Naive thymus-derived CD4-positive, alpha-beta T cell (primary cell): ENCODE results near the gene SOX12. TPM values are rescaled to one million over a fixed set of nuclear protein-coding genes. Genes with fewer than 3 reads are reported as not detected.

Experiments
- ATAC-seq: fragments of 150-1000 bp; cut with Tn5 transposase; 2 replicates; pipeline ENCODE4 v1.10.0; 2021; ENCODE audit warnings: mild to moderate bottlenecking, moderate library complexity
- CTCF ChIA-PET: fragments of 350-600 bp; sonication (Branson Sonifier 250); formaldehyde crosslinking; loops from one replicate; lab custom pipeline; 2021; ENCODE audit warnings: antibody characterized with exemption; lab: Charles Lee
- POLR2A ChIA-PET: fragments of 350-600 bp; sonication (Branson Sonifier 250); formaldehyde crosslinking; loops from one replicate; lab custom pipeline; 2021; ENCODE audit warnings: antibody characterized with exemption, inconsistent platforms; lab: Charles Lee
- DNase-seq, 9 donors: peaks; one replicate each; pipeline versions ENCODE4 v3.0.0 to v3.0.0-alpha.2; 2020 to 2022; ENCODE audit warnings: mixed read lengths in 1 of 9
- H3K27ac ChIP-seq: one replicate; pipeline ENCODE4 v1.7.0; 2013; ENCODE audit warnings: mild to moderate bottlenecking, low read depth, low read length, moderate library complexity
- H3K27me3 ChIP-seq, 2 donors: one replicate each; pipeline ENCODE4 v1.7.0; 2013; ENCODE audit warnings: low read length in 2 of 2, mild to moderate bottlenecking in 2 of 2, moderate library complexity in 2 of 2; ENCODE audit not compliant: control insufficient read depth in 2 of 2, insufficient read depth in 2 of 2
- H3K36me3 ChIP-seq, 3 experiments: 1 replicate in 2 of 3; 2 replicates in 1 of 3; pipeline ENCODE4 v1.7.0; 2013; ENCODE audit warnings: low read length in 3 of 3, mild to moderate bottlenecking in 3 of 3, moderate library complexity in 1 of 3; ENCODE audit not compliant: insufficient read depth in 3 of 3, control insufficient read depth in 2 of 3
- H3K4me1 ChIP-seq, 2 donors: one replicate each; pipeline ENCODE4 v1.7.0; 2013; ENCODE audit warnings: low read length in 2 of 2, mild to moderate bottlenecking in 2 of 2, moderate library complexity in 1 of 2; ENCODE audit not compliant: control insufficient read depth in 2 of 2, insufficient read depth in 2 of 2
- H3K4me3 ChIP-seq: 2 replicates; pipeline ENCODE4 v1.7.0; 2013; ENCODE audit warnings: mild to moderate bottlenecking, low read length
- H3K9me3 ChIP-seq, 3 experiments: 1 replicate in 2 of 3; 2 replicates in 1 of 3; pipeline ENCODE4 v1.7.0; 2013; ENCODE audit warnings: low read length in 3 of 3; ENCODE audit not compliant: control insufficient read depth in 2 of 3
- H3K27ac Mint-ChIP-seq, 9 donors: one replicate each; pipeline ENCODE4 v1.8.0; 2020 to 2022; ENCODE audit warnings: mixed read lengths in 9 of 9, mild to moderate bottlenecking in 8 of 9, moderate library complexity in 5 of 9, inconsistent platforms in 2 of 9
- H3K27me3 Mint-ChIP-seq, 5 donors: one replicate each; pipeline ENCODE4 v1.8.0; 2021 to 2022; ENCODE audit warnings: mixed read lengths in 5 of 5, mild to moderate bottlenecking in 1 of 5
- H3K36me3 Mint-ChIP-seq, 5 donors: one replicate each; pipeline ENCODE4 v1.8.0; 2020 to 2022; ENCODE audit warnings: mixed read lengths in 5 of 5, mild to moderate bottlenecking in 3 of 5, inconsistent platforms in 1 of 5
- H3K4me1 Mint-ChIP-seq, 7 donors: one replicate each; pipeline ENCODE4 v1.8.0; 2020 to 2022; ENCODE audit warnings: mixed read lengths in 7 of 7, mild to moderate bottlenecking in 3 of 7, inconsistent platforms in 1 of 7
- H3K4me3 Mint-ChIP-seq, 10 donors: one replicate each; pipeline ENCODE4 v1.8.0; 2020 to 2022; ENCODE audit warnings: mild to moderate bottlenecking in 10 of 10, mixed read lengths in 10 of 10, moderate library complexity in 6 of 10, inconsistent platforms in 2 of 10
- H3K9me3 Mint-ChIP-seq, 11 donors: one replicate each; pipeline ENCODE4 v1.8.0; 2020 to 2022; ENCODE audit warnings: mixed read lengths in 11 of 11, mild to moderate bottlenecking in 4 of 11, inconsistent platforms in 1 of 11, moderate library complexity in 1 of 11
- intact Hi-C, 2 donors: fragments of 100-400 bp; cut with micrococcal nuclease; formaldehyde crosslinking; loops; one replicate each; pipeline ENCODE4 v1.15.1; 2023
- polyA plus RNA-seq, 2 donors: library from polyadenylated mRNA; unstranded; fragments of 300-500 nt; fragmentation: Illumina TruSeq; gene quantifications; one replicate each; pipeline ENCODE4 v1.2.3, GENCODE V29; 2021
- total RNA-seq, 6 experiments: library from RNA in 5 of 6; stranded (reverse) in 5 of 6; gene quantifications; 1 replicate in 5 of 6; 2 replicates in 1 of 6; pipeline ENCODE4 v1.2.3 and lab custom pipeline; 2021 to 2026

The SOX12 gene
- 10 to 100 TPM in 3 of 5 experiments, 1 to 10 TPM in 2; 4.6 to 15.1 (median 12.3) TPM for total RNA-seq
- polyA plus RNA-seq: 1 to 10 TPM in 1 of 2 donors, under 1 TPM in 1; 0.89 to 1.3 TPM
- 8.9 reads per million, percentile 33 among the genes with 10 or more reads in this experiment for total RNA-seq (lab: John Stamatoyannopoulos, UW)

DNA sequence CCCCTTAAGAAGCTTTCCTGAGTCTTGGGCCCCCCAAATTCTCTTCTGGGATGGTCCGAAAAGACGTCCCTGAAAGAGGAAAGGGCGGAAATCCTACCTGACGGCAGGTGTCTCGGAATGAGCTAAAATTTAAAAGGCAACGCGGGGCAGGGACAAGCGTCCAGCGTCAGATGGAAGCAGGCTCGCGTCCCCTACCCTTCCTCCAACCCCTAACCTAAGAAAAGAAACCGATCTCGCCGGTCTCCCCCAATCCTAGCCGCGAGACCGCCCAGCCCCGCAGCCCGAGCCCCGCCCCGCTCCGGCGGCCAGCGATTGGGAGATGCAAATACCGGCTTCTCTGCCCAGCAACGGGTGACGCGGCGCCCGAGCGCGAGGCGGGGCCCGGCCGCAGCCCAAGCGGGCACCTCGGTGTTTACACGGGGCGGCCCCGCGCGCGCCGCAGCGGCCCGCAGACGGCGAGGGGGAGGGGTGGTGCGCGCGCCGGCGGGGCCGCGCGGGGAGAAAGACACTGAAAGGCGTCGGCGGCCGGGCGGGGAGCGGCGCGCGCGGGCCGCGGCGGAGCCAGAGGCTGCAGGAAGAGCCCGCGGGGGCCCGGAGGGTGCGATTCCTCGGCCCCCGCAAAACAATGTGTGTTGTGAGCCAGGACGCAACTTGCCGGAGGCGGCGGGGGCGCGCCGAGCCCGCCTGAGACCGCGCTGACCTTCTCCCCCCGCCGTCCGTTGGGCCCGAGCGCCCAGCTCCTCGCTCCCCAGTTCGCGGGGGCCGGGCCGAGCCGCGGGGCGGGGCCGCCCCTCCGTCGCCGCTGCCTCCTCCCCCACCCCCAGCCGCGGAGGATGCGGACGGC is at the start of gene SOX12:
Gene SOX12, plus strand, starts transcription at position 508 of the 844 bp plus-strand sequence. CDS start 373 bp downstream, outside the sequence.
- H3K4me3 ChIP-seq: peak within 1 kb of the TSS; percentile 80
- Mint-ChIP-seq H3K4me3 (peak within 1 kb of the TSS; percentile 88 to 97 (median 94)), H3K27ac (peak within 1 kb of the TSS; percentile 84 to 96 (median 94)), H3K4me1 (peaks cover 7 to 28% (median 24%) of the 10 kb centered on the region in 7 donors), H3K27me3 (peaks cover 0 to 8% (median 0%) of the 10 kb centered on the region in 5 donors), H3K9me3 (peaks cover 0 to 2% (median 0%) of the 10 kb centered on the region in 11 donors), H3K36me3 (no peaks in the 10 kb centered on the region)
- peak within 1 kb of the TSS; percentile 82 for H3K27ac ChIP-seq
- intact Hi-C loops: loop anchor here (1.0 to 10.0 kb wide), 5 partner anchors 15 to 1780 kb away; partner anchors contain the start of genes C20orf96 (in 1 of the 2), CSNK2A1 (in 1 of the 2), STK35 (in 1 of the 2) and ZCCHC3 (in 1 of the 2)
- ChIA-PET POLR2A (interaction anchor here (0.7 to 6.3 kb wide), 8 partner anchors 12 to 99 kb away, joined by 3 to 74 read pairs (median 4); partner anchors contain the start of gene ZCCHC3), CTCF (interaction anchor here (1.0 kb wide), 1 partner anchor 17 kb away, joined by 3 read pairs; no protein-coding TSS in a partner anchor)
- peaks cover 7 to 9% of the 10 kb centered on the region in 2 donors for H3K4me1 ChIP-seq
- ATAC-seq: peak; percentile 84
- peak; percentile 92 to 99 (median 94) for DNase-seq
- no peaks in the 10 kb centered on the region for H3K9me3 ChIP-seq
- no peaks in the 10 kb centered on the region for H3K36me3 ChIP-seq
- H3K27me3 ChIP-seq: no peaks in the 10 kb centered on the region

DNA sequence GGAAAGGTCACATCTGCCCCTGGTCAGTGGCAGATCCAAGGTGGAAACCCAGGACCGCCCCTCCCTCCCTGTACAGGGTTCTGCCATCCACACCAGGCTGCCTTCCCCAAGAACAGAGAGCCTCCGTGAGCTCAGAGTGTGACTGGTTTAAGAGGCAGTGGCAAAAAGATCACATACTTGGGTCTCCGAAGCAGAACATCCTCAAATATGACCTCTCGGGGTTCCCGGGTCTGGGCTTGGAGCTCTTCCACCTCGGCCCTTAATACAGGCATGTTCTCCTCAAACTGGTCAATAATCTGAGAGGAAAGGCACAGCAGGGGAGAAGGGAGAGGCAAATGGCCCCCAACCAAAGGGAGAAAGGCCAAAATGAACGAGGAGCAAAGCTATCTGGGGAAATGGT is 49.6 kb upstream of the SOX12 start:
- peak overlapping the region in 1 of 9 donors; percentile 23 for H3K27ac Mint-ChIP-seq
- Histone ChIP-seq H3K9me3 (no peaks in the 10 kb centered on the region), H3K4me3 (no peak overlapping the region), H3K4me1 (no peaks in the 10 kb centered on the region), H3K27me3 (no peaks in the 10 kb centered on the region), H3K27ac (no peak overlapping the region), H3K36me3 (peaks cover 0 to 12% (median 5%) of the 10 kb centered on the region in 3 experiments)
- intact Hi-C loops: no loop called here
- H3K36me3 Mint-ChIP-seq: peaks cover 0 to 33% (median 10%) of the 10 kb centered on the region in 5 donors
- H3K4me3 Mint-ChIP-seq: no peak overlapping the region
- ChIA-PET CTCF (interaction anchor here (0.7 kb wide), 1 partner anchor 14 kb away, joined by 3 read pairs; no protein-coding TSS in a partner anchor), POLR2A (no interaction called here)
- DNase-seq (peak in 1 of 9 donors; percentile 13), ATAC-seq (no peak)
- H3K9me3 Mint-ChIP-seq: peaks cover 0 to 2% (median 0%) of the 10 kb centered on the region in 11 donors
- no peaks in the 10 kb centered on the region for H3K4me1 Mint-ChIP-seq
- no peaks in the 10 kb centered on the region for H3K27me3 Mint-ChIP-seq

DNA sequence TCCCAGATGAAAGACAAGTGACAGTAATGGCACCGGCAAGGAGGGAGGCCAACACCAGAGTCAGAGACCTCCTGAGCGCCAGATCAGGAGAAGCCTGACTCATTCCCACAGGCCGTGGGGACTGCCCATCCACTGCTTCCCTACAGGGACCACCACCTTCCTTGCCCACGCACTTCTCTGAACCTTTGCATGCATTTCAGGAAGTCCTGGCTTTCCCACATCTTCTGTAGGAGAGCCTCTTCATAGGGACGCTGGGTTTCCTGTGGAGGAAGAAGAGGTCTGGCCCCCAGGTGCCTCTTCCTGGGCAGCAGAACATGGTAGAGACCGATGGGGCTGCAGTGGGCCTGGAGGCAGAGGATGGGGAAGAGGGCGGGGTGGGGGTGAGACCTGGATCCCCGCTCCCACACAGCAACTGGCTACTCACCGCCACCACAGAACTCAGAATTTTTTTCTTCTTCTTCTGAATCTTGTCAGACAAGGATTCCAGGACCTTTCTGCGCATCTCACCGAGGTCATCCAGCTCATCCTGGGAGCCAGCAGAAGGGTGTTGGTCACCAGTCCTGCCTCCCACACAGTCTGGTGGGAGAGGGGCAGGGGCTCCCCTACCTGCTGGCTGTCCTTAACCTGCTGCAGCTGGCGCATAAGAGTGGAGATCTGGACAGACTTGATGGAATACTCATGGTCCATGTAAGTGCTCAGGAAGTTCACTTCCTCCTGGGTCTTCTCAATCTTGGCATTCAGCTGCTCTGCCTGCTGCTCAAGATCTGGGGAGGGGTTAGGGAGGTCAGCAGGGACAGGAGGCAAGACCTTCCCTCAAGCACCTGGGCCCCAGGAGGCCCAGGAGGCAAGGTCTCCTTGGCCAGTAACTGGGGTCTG is 48.5 kb upstream of the SOX12 start:
- H3K36me3 ChIP-seq: peaks cover 0 to 12% (median 5%) of the 10 kb centered on the region in 3 experiments
- no peaks in the 10 kb centered on the region for H3K27me3 Mint-ChIP-seq
- H3K4me1 ChIP-seq: no peaks in the 10 kb centered on the region
- ChIA-PET CTCF (no interaction called here), POLR2A (no interaction called here)
- no peaks in the 10 kb centered on the region for H3K9me3 ChIP-seq
- H3K9me3 Mint-ChIP-seq: peaks cover 0 to 2% (median 0%) of the 10 kb centered on the region in 11 donors
- H3K4me3 ChIP-seq: no peak overlapping the region
- intact Hi-C loops: no loop called here
- H3K27me3 ChIP-seq: no peaks in the 10 kb centered on the region
- ATAC-seq (no peak), DNase-seq (no peak)
- peaks cover 0 to 5% (median 0%) of the 10 kb centered on the region in 7 donors for H3K4me1 Mint-ChIP-seq
- no peak overlapping the region for H3K4me3 Mint-ChIP-seq
- H3K36me3 Mint-ChIP-seq: peaks cover 0 to 38% (median 10%) of the 10 kb centered on the region in 5 donors
- H3K27ac Mint-ChIP-seq: no peak overlapping the region
- H3K27ac ChIP-seq: no peak overlapping the region

DNA sequence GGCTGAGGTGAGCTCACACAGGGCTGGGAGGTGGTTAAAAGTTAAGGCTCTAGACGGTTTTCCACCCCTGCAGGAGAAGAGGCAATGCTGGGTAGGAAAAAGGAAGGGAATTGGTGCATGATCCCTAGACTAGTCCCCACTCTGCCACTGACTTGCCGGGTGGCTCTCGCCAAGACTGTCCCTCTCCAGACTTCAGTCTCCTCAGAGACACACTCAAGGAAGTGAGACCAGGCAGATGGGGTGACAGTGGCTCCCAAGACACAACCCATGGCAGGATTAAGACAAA is 47.9 kb upstream of the SOX12 start:
- ATAC-seq (no peak), DNase-seq (no peak)
- no peak overlapping the region for H3K4me3 ChIP-seq
- H3K36me3 ChIP-seq: peaks cover 0 to 12% (median 5%) of the 10 kb centered on the region in 3 experiments
- Mint-ChIP-seq H3K4me3 (no peak overlapping the region), H3K27me3 (no peaks in the 10 kb centered on the region), H3K36me3 (peaks cover 0 to 38% (median 10%) of the 10 kb centered on the region in 5 donors), H3K9me3 (peaks cover 0 to 2% (median 0%) of the 10 kb centered on the region in 11 donors), H3K27ac (no peak overlapping the region), H3K4me1 (peaks cover 0 to 5% (median 0%) of the 10 kb centered on the region in 7 donors)
- CTCF ChIA-PET: interaction anchor here (0.8 kb wide), 1 partner anchor 52 kb away, joined by 3 read pairs; no protein-coding TSS in a partner anchor
- intact Hi-C loops: no loop called here
- POLR2A ChIA-PET: no interaction called here
- H3K4me1 ChIP-seq: no peaks in the 10 kb centered on the region
- no peak overlapping the region for H3K27ac ChIP-seq
- no peaks in the 10 kb centered on the region for H3K27me3 ChIP-seq
- H3K9me3 ChIP-seq: no peaks in the 10 kb centered on the region

DNA sequence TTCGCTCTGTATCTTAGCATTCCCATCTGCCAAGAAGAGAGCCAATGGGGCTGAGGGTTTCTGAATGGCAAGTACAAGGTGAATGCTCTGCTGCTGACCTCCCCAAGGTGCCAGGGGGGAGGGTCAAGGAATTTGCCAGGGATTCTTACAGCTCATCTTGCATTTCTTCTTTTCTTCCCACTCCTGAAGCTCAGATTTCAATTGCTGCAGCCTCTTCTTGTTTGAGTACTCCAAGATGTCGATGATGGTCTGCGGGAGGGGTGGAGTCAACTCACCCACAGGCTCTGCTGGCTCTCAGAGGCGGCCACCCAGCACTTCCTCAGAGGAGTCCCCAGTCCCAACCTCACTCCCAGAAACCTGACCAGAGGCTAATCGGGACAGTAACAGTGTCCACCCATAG is 47.2 kb upstream of the SOX12 start:
- no peak for ATAC-seq
- Histone ChIP-seq H3K36me3 (peaks cover 0 to 12% (median 5%) of the 10 kb centered on the region in 3 experiments), H3K9me3 (no peaks in the 10 kb centered on the region), H3K27ac (no peak overlapping the region), H3K27me3 (no peaks in the 10 kb centered on the region), H3K4me3 (no peak overlapping the region), H3K4me1 (no peaks in the 10 kb centered on the region)
- ChIA-PET CTCF (interaction anchor here (0.6 to 0.8 kb wide), 2 partner anchors 53 kb away, joined by 3 read pairs; no protein-coding TSS in a partner anchor), POLR2A (interaction anchor here (0.6 kb wide), 1 partner anchor 62 kb away, joined by 4 read pairs; no protein-coding TSS in a partner anchor)
- intact Hi-C loops: no loop called here
- Mint-ChIP-seq H3K36me3 (peaks cover 0 to 38% (median 10%) of the 10 kb centered on the region in 5 donors), H3K4me1 (peaks cover 0 to 5% (median 0%) of the 10 kb centered on the region in 7 donors), H3K27ac (no peak overlapping the region), H3K9me3 (peaks cover 0 to 2% (median 0%) of the 10 kb centered on the region in 11 donors), H3K4me3 (no peak overlapping the region), H3K27me3 (no peaks in the 10 kb centered on the region)
- no peak for DNase-seq
